ENCODE measurements around the gene BTBD9. TPM values are rescaled to one million over a fixed set of nuclear protein-coding genes. Genes with fewer than 3 reads are reported as not detected.

Gene BTBD9
- total RNA-seq, 1 experiment from 2014 or later, result 10.8 TPM

- Histone ChIP-seq H3K4me1 (replicated peaks; ENCODE audit: insufficient read depth) (no peaks in the 10 kb centered on the region), H3K27ac (no peak overlapping the region), H3K4me3 (no peak overlapping the region), H3K36me3 (ENCODE audit: low read depth) (no peaks in the 10 kb centered on the region), H3K9me2 (ENCODE audit: insufficient read depth) (no peaks in the 10 kb centered on the region), H3F3A (ENCODE audit: insufficient read depth, low read depth) (no peaks in the 10 kb centered on the region), H4K20me1 (ENCODE audit: insufficient read depth) (no peaks in the 10 kb centered on the region), H3K27me3 (ENCODE audit: insufficient read depth, low read depth) (no peaks in the 10 kb centered on the region), H3K79me2 (ENCODE audit: low read depth) (no peaks in the 10 kb centered on the region), H2AFZ (no peak overlapping the region), H3K4me2 (no peak overlapping the region), H3K9me3 (ENCODE audit: insufficient read depth, low read depth) (no peaks in the 10 kb centered on the region)
- no TSS peak for BruUV-seq (replicated peaks)
- DNase-seq, result no peak
- POLR2A ChIA-PET (ENCODE audit: unreplicated experiment), result no interaction called here
- CTCF ChIA-PET, result no interaction called here
- intact Hi-C loops (cut with micrococcal nuclease; ENCODE audit: unreplicated experiment), result loop anchor here (10.0 kb wide), 1 partner anchor 705 kb away; no protein-coding TSS in a partner anchor
- no peak for TF ChIP-seq EZH2 (IDR thresholded peaks at IDR 0.05; ENCODE audit: low read depth)
- TF ChIP-seq, protein P1, sequence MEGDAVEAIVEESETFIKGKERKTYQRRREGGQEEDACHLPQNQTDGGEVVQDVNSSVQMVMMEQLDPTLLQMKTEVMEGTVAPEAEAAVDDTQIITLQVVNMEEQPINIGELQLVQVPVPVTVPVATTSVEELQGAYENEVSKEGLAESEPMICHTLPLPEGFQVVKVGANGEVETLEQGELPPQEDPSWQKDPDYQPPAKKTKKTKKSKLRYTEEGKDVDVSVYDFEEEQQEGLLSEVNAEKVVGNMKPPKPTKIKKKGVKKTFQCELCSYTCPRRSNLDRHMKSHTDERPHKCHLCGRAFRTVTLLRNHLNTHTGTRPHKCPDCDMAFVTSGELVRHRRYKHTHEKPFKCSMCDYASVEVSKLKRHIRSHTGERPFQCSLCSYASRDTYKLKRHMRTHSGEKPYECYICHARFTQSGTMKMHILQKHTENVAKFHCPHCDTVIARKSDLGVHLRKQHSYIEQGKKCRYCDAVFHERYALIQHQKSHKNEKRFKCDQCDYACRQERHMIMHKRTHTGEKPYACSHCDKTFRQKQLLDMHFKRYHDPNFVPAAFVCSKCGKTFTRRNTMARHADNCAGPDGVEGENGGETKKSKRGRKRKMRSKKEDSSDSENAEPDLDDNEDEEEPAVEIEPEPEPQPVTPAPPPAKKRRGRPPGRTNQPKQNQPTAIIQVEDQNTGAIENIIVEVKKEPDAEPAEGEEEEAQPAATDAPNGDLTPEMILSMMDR (conservative IDR thresholded peaks at IDR 0.05), result no peak
Measured at GRCh38 chr6:38499529-38500096, 140.1 kb downstream of the BTBD9 start.

DNA sequence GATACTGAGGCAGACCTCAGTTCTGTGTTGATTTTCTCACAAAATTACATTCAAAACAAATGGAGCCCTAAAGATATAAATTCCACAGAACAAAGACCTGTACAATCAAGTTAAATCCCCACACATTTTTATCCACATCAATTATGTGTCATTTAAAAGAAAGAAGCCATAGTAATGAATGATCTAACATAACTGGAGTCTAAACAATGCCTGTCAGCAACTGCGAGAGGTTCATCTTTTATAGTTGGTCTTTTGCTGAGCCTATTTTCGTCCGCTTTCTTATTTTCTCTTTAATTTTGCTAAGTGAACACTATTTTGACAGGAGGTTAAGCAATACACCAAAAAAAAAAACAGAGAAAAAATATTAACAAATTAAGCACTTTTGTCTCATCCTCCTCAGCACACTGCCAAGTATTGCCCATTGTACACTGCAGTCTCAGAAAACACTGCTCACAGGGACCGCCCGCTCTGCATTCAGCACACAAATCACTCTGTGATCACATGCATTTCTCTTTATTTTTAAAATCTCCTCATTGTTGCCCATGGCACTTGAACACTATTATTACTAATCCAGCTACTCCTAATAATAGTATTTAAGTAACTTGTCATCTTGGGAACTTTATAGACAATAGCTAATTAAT, 140.8 kb downstream of the BTBD9 start:
- no peak overlapping the region for H3K27ac ChIP-seq
- H2AFZ ChIP-seq, result no peak overlapping the region
- no peaks in the 10 kb centered on the region for H3K27me3 ChIP-seq (ENCODE audit: insufficient read depth, low read depth)
- H3K4me2 ChIP-seq, result no peak overlapping the region
- intact Hi-C loops (cut with micrococcal nuclease; ENCODE audit: unreplicated experiment), result loop anchor here (10.0 kb wide), 1 partner anchor 704 kb away; no protein-coding TSS in a partner anchor
- H3K9me3 ChIP-seq (ENCODE audit: insufficient read depth, low read depth), result no peaks in the 10 kb centered on the region
- TF ChIP-seq EZH2 (IDR thresholded peaks at IDR 0.05; ENCODE audit: low read depth), result no peak
- TF ChIP-seq, protein P1 (conservative IDR thresholded peaks at IDR 0.05), result no peak
- POLR2A ChIA-PET (ENCODE audit: unreplicated experiment), result no interaction called here
- no TSS peak for BruUV-seq (replicated peaks)
- H3K4me1 ChIP-seq (replicated peaks; ENCODE audit: insufficient read depth), result no peaks in the 10 kb centered on the region
- no peaks in the 10 kb centered on the region for H3K36me3 ChIP-seq (ENCODE audit: low read depth)
- DNase-seq, result no peak
- CTCF ChIA-PET, result no interaction called here
- no peaks in the 10 kb centered on the region for H4K20me1 ChIP-seq (ENCODE audit: insufficient read depth)
- H3F3A ChIP-seq (ENCODE audit: insufficient read depth, low read depth), result no peaks in the 10 kb centered on the region
- no peaks in the 10 kb centered on the region for H3K79me2 ChIP-seq (ENCODE audit: low read depth)
- H3K4me3 ChIP-seq, result no peak overlapping the region
- H3K9me2 ChIP-seq (ENCODE audit: insufficient read depth), result no peaks in the 10 kb centered on the region

DNA sequence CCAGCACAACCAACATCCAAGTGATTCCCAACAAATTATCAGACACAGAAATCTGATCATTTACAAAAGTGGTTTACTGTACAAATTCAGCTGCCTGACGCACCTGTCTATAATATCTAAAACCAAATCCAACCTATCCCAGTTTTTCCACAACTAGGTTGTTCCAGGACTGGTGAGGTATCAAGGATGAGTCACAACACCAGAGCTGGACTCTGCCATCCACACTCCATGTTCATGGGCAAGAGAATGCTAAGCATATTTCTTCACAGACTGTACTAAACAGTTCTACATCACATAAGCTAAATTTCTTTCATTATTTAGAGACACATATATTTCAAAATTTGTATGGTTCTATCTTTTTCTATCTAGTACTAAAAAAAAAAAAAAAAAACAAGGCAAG, 141.6 kb downstream of the BTBD9 start:
- Histone ChIP-seq H4K20me1 (ENCODE audit: insufficient read depth) (no peaks in the 10 kb centered on the region), H2AFZ (no peak overlapping the region), H3F3A (ENCODE audit: insufficient read depth, low read depth) (no peaks in the 10 kb centered on the region), H3K27me3 (ENCODE audit: insufficient read depth, low read depth) (no peaks in the 10 kb centered on the region), H3K9me2 (ENCODE audit: insufficient read depth) (no peaks in the 10 kb centered on the region), H3K36me3 (ENCODE audit: low read depth) (no peaks in the 10 kb centered on the region), H3K27ac (no peak overlapping the region), H3K4me3 (no peak overlapping the region), H3K4me2 (no peak overlapping the region), H3K4me1 (replicated peaks; ENCODE audit: insufficient read depth) (no peaks in the 10 kb centered on the region), H3K9me3 (ENCODE audit: insufficient read depth, low read depth) (no peaks in the 10 kb centered on the region), H3K79me2 (ENCODE audit: low read depth) (no peaks in the 10 kb centered on the region)
- POLR2A ChIA-PET (ENCODE audit: unreplicated experiment), result no interaction called here
- no TSS peak for BruUV-seq (replicated peaks)
- TF ChIP-seq EZH2 (IDR thresholded peaks at IDR 0.05; ENCODE audit: low read depth), result no peak
- TF ChIP-seq, protein P1 (conservative IDR thresholded peaks at IDR 0.05), result no peak
- no peak for DNase-seq
- intact Hi-C loops (cut with micrococcal nuclease; ENCODE audit: unreplicated experiment), result loop anchor here (10.0 kb wide), 1 partner anchor 703 kb away; no protein-coding TSS in a partner anchor
- CTCF ChIA-PET, result interaction anchor here (0.6 to 0.7 kb wide), 2 partner anchors 793 to 1094 kb away, joined by 4 to 12 read pairs; no protein-coding TSS in a partner anchor

Measured in PC-9 (cell line).